Non-pigmented ciliary epithelial cell (primary cell): Measurements from ENCODE around the gene PLCB1.
"Not testable (repeated sequence)": the region's sequence is repeated elsewhere in the genome, so short reads cannot be mapped to it uniquely, and the experiment has no call there.

Source experiments
- DNase-seq: peaks from one replicate; pipeline ENCODE4 v3.0.0-alpha.2; 2010; ENCODE audit warnings: low read depth

The PLCB1 gene

DNA sequence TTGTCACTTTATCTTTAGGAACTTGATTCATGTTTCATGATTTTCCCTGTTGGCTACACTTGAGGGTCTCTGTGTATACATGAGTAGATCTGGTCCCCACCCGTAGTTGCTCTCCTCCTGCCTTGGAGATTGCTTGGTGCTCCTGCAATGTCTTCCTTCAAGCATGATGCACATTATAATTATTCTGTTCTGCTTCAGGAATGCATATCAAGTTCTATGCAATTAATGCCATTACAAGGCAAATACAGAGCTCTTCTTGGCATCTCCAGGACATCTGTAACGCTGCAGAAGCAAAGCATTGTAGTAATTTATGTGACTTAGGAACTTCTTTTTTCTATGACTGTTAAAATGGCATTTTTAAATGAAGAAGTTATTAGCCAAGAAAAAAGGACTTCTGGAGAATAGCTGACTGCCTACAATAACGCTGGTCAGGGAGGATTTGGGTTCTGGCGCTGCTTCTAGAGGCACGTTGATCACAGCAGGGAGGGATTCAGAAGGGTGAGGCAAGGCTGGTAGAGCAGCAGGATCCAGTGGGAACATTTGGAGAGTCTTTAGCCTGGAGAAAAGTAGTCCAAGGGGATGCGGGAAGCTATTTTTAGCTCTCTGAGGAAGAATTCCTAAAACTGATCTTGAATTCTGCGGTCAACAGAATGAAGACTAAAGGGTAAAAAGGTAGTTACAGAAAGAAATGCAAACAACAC, 203.6 kb downstream of the PLCB1 start:
- no peak for DNase-seq

DNA sequence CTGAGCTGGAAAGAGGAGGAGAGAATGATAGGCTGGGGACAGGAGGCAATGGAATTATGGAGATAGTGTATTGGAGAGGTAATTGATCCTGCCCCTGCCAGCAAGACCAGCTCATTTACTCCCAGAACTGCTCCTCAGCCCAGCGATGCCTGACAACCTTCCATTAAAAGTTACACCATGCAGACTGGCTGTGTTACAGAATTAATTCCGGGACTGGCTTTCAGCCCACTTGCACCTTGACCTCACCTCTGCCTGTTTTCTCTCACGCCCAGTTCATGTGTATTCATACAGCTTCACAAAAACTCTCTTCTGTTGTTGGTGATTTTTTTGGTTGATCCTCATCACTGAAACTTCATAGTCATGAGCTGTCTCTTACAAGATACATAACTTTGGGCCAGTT, 207.3 kb downstream of the PLCB1 start:
- no peak for DNase-seq

DNA sequence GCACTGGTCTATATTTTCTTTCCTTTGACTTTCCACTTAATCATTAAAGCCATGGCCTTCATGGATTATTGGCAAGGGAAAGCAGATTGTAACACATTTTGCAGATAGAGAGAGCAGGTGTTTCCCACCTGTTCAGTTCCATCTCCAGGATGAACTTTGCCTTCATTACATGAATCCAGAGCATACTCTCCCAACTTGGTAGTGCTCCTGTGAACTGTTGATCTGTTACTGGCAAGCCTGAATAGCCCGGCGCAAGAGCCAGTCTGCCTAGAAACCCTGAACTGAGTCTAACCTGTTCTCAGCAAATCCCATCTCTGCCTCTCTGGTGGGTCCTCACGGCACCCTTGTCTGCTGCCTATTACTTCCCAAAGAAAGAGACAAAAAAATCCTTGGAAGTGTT, 210.3 kb downstream of the PLCB1 start:
- no peak for DNase-seq

DNA sequence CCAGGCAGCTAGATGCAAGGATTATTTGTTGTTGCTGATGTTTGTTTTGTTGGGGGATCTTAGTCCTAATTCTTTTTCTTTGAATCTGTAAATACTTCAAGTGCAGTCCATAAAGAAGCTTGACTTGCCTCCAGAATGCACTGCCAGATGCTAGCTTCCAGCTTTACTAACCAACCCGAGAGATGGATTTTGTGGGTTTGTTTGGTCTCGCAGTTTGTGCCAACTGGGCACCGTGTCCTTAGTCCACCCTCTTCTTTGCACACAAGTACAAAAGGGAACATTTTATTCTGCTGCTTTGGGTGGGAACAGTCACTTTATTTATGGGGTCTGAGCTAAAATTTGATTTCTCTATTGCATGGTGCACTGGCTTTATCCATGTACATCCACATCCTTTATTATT, 212.0 kb downstream of the PLCB1 start:
- no peak for DNase-seq

DNA sequence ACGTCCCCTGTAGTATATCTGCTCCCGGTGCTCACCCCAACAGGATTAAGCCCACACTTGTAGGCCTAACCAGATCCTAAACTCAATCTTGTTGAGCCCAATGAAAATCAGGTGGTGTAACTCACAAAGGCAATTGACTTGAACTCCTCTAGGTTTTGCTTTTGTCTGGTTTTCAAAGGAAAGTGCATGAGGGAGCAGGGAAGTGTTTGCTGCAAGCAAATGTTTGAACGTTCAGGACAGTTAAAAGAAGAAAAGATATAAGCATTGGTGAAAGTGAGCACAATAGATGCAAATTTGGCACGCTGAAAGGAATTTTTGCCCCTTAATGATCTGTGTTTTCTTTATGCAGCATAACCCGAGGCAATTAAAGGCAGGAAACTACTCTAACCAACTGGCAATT, 212.6 kb downstream of the PLCB1 start:
- no peak for DNase-seq

DNA sequence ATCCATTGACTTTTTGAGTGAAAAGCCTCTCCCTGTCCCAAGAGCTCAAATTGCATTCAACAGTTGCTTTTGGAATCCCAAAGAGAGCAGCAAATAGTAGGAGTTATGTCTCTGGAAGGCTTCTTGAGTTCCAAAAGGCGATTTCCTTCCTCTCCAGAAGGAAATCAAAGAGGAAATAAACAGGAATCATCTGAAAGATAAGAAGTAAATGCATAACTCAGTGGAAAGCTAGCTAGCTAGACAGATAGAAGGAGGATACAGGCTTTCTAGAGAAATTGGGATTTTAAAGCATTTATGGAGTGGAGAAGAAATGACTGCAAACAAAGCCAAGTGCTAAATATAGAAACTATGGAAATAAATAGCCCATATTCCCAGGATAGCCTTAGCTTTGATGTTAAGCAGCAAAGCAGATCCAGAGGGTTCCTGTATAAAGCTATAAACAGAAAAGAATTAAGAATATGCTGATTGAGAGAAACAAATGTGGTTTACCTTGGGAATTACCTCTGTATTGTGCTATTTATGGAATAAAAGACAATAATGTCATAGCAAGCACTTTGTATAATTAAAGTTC, 214.7 kb downstream of the PLCB1 start:
- DNase-seq, result no peak

DNA sequence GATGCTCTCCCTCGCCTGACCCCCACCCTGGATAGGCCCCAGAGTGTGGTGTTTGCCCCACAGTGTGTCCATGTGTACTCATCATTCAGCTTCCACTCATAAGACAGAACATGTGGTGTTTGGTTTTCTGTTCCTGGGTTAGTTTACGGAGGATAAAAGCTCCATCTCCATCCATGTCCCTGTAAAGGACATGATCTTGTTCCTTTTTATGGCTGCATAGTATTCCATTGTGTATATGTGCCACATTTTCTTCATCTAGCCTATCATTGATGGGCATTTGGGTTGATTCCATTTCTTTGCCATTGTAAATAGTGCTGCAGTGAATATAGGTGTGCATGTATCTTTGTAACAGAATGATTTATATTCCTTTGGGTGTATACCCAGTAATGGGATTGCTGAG, 218.2 kb downstream of the PLCB1 start:
- not testable (repeated sequence) for DNase-seq

DNA sequence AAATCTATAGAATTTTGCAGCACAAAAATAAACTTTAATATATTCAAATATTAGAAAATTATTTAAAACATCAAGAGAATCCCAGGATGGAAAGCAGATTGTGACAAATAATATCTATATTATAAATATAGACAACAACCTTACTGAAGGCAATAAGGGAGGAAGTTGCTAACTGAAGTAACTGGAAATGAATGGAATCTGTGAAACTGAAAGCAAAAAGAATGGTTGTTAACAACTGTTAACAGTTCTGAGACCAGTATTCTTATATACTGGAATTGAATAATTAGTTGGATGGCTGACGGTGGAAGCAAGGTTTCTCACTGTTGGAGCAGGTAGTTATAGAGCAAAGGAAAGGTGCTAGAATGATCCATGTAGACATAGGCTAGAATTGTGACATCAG, 220.4 kb downstream of the PLCB1 start:
- no peak for DNase-seq

DNA sequence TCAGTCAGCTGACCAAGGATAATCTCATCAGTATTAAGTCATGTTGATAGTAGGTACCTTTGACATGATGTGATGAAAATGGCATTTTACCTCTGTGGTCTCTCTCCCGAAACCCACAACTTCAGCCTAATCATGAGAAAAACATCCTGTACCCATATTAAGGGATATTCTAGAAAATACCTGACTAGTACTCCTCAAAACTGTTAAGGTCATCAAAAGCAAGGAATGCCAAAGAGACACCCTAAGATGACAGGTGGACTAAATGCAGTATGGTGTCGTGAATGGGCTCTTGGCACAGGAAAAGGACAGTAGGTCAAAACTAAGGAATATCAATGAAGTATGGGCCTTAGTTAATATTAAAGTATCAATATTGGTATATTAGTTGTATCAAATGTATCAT, 221.4 kb downstream of the PLCB1 start:
- no peak for DNase-seq

DNA sequence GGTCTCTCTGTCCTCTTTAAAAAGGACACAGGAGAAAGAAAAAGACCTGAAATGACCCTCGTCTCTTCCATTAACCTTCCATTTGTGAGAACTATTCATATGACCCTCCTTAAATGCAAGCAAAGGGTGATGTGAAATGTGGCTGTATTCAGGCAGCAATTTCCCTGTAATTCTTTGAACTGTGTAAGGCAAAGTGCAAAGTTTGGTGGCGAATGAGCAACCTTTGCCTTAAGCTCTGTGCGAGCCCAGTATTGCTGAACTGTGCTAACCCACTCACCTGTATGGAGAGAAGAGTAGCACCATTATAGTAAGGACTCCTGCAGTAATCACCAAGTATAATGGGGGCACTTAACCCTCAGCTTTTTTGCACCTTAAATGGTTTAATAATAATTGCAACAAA, 223.4 kb downstream of the PLCB1 start:
- DNase-seq, result no peak

DNA sequence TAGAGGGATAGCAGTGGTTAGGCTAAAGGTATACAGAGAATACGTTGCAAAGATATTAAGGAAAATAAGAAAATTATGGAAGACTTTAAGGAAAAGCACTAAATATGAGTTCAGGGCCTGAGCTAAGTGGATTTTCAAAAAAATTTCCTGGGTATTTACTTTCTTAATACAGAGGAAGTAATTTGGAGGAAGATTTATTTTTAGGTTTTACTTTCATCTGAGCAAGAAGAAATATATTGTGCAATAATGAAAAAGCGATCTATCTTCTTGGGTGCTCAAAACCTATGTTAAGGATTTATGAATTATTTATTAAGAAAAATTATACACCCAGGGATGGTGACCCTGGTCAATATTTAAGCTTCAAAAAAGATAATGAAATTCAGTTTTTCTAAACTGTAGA, 224.7 kb downstream of the PLCB1 start:
- no peak for DNase-seq

DNA sequence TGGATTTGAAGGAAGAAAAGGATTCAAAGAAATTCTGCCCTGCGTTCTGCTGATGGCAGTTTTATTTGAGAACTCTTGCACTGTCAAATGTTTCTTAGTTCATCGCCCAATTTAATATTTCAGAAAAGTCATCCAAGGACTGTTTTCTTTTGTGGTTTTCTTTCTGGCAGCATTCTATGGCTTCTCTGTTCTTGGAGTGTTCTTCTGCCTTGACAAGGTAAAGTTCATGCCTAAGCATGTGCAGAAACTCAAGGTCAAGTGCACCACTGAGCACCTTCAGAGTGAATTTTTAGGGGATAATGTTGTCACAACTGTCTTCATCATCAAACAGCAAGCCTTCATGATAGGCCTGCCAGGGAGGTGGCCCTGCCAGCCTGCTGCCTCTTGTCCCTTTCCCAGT, 225.6 kb downstream of the PLCB1 start:
- no peak for DNase-seq

DNA sequence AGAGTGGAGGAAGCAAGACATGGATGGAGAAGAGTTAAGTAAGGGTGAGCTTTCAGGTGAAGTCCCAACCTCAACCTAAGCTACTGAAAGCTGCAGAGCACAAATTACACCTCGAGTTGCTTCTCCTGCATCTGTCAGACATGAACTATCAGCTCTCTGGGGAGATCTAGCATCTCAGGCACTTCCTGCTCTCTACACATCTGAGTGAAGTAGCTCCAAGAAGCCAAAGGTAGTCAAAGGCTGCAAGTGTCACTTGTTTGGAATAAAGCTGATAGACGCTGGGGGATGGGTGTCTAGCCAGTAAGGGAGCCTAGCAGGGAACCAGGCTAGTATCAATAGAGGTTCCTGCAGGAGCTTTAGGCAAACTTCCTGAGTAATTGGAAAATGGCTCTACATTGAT, 228.0 kb downstream of the PLCB1 start:
- DNase-seq, result no peak

DNA sequence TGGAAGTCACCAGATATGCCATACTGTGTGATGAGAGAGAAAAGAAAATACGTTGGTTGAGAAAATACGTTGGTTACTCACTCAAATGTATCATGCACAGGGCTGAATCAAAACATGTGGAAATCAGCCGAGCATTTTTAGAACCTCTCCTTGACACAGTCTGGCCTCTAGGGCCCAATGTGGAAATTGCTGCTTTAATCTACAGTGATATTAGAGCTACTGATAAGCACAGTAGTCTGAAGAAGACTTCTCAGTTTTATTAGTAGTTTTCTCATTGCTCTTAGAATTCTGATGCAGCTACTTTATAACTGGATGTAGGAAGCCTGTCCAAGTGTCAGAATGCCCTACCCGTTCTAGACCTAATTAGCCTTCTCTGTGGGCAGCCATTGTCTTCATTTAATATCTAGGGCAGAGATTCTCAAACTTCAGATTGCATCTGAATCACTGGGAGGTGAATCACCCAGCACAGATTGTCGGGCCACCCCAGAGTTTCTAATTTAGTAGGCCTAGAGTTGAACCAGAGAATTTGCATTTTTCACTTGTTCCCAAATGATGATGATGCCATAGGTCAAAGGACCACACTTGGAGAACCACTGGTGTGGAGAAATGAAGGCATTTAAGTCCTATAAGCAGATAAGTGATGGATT, 229.1 kb downstream of the PLCB1 start:
- no peak for DNase-seq

DNA sequence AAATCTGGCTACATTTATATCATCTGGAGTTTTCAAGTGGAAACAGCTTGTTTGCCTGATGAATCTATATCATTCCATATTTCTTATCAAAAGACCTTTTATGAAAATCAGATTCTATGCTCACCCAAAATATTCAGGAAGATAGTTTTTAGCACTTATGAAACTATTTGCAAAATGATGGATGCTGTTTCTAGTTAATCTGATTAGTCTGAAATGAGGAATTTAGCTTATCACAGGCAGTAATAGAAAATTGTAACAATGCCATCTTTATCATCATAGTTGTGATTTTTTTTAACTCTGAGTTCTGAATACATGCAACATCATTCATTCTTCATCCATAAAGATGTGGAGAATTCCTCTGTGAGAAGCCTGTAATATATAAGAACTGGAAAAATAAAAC, 229.7 kb downstream of the PLCB1 start:
- no peak for DNase-seq

DNA sequence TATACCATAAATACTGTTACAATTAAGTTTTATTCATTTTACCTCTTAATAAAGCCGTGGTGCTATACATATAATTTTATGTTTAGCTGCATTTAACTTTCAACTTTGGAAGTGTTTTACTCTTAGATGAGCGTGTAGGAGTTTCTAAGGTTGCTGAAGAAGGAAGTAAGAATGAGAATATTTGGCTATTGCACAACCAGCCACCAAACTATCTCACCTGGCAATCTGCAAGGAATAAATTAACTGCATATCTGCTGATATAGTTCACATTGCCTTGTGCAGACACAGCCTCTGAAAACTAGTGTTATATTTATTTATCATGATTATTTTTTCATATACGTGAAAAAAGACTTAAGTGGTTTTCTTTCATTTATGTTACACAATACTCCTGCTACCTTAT, 230.4 kb downstream of the PLCB1 start:
- DNase-seq, result no peak

DNA sequence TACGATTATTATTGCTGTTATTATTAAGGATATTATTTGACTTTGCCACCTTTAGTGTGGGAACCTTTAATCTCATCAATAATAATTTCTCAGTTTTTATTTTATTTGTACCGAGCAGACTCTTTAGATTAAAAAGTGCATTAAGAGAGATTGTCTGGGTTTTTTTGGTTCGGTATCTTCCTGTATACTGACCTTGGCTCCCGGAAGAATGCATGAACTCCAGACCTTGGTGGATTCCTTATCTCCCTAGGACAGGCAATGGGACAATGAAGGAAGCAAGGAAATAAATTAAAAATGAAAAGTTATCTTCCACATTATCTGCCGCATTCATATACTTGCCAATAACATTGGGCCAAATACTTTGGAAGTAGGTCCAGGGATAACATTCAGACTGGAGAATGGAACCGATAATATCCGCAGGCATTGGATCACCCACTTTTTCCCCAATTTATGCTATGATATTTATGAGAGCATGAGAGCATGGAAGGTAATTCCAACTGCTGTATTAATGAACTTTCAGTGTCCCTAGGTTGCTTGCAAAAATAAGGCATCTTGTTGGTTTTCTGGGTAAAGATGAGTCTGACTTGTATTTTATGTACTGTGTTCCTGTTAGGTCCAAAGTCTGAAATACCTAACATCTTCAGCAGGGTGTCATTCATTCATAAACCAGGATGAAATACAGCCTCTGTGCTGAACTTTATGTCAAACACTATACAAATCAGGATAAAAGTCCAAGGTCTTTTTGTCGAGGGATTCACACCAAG, 232.1 kb downstream of the PLCB1 start:
- DNase-seq, result no peak

DNA sequence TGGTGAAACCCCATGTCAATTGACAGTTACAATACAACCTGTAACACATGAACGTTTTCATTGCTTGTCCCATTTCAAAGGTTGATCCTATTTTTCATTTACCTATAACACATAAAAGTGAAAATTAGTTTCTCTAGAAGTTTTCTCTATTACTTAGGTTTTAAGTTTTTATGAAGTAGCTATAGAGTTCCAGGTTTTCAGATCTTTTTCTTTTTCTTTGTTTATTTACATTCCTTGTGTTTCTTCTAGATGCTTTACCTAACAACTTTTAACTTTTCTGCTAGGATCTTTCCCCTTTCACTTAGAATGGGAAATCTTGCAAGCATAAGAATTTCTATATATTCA, 232.6 kb downstream of the PLCB1 start:
- no peak for DNase-seq

DNA sequence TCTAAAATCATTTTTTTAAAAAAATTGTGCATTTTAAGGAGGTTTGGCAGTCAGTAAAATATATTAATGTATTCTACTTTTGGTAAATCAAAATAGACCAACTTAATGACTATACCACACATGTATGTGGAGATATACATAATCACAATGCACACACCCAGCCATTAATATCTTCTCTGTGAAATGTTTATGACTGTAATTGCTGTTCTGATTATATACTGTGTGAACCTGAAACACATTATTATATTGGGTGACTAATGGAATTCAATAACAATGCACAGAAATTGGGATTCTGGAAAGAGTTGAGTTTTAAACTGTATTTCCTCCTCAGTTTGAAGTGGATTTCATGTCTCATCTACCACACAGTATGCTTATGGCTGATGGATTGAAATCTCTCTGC, 233.6 kb downstream of the PLCB1 start:
- no peak for DNase-seq

DNA sequence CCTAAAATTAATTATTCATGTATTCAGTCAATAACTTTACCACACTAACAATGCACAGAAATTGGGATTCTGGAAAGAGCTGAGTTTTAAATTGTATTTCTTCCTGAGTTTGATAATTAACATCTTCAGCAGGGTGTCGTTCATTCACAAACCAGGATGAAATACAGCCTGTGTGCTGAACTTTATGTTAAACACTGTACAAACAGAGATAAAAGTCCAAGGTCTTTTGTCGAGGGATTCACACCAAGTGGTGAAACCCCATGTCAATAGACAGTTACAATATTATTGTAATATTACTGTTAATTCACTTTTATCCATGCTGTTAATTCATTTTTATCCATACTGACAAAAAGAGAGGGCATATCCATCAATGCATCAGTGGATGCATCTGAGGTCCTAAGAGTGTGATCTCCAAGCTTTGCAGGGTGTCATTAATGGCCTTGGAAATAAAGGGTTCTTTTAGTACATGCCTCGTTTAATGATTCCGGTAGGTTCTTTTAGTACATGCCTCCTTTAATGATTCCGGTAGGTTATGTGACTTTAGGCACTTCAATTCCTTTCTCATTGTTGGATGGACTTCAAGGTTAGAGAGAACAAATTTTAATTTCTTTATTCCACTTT, 234.3 kb downstream of the PLCB1 start:
- no peak for DNase-seq

DNA sequence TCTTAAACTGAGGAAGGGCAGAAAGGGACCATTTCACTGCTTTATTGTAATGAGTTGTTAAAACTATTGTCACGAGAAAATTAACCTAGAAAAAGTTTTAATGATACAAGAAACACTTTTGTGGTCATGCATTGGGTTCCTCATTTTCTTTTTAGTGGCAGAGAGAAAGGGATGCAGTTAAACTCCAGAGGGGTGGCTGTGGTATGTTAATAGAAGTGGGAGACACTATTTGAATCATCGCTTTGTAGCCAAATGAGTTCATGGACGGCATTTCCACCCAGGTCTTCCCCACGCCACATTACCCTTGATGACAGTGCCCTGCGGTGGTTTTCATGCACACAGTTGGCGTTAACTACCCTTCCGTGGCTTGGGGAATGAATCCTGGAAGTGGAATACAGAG, 235.6 kb downstream of the PLCB1 start:
- DNase-seq, result no peak

DNA sequence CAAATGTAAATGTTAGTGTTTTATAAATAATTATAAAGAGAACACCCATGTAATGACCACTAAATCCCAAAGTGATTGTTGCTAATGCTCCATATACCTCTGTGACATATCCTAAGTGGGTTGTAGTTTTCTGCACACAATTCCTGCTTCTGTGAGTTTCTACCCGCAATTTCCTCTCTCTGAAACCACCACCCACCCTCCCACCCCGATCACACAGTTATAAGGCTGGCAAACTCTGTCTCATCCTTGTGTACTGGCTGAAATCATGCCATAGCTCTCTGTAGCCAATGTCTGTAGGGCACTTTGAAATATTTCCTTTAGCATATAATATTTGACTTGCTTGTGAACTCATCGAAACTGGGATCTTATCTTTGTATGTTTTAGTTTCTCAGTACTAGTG, 236.6 kb downstream of the PLCB1 start:
- DNase-seq, result no peak

DNA sequence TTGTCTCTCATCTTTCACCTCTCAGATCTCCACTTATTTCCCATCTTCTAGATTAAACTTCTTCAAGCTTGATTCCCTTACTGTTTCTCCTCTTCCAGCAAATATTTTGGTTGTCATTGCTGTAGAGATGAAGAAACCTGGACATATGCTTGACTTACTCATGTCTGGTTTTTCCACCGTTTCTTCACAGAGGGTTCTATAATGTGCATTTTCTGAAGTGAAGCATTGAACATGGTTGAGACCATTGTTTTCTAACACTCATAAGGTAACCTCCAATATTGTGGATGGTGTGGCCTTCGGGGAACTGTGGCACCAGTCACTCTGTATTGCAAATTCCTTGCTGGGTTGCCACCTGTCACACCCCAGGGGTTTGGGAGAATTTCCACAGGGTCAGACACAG, 237.2 kb downstream of the PLCB1 start:
- no peak for DNase-seq
